ENCODE data around the gene BNC2. TPM values are rescaled to one million over a fixed set of nuclear protein-coding genes. Genes with fewer than 3 reads are reported as not detected.

BNC2 gene
- total RNA-seq, 4 donors from 2014 or later: 3.8 to 14.9 (median 8.2) TPM

DNA sequence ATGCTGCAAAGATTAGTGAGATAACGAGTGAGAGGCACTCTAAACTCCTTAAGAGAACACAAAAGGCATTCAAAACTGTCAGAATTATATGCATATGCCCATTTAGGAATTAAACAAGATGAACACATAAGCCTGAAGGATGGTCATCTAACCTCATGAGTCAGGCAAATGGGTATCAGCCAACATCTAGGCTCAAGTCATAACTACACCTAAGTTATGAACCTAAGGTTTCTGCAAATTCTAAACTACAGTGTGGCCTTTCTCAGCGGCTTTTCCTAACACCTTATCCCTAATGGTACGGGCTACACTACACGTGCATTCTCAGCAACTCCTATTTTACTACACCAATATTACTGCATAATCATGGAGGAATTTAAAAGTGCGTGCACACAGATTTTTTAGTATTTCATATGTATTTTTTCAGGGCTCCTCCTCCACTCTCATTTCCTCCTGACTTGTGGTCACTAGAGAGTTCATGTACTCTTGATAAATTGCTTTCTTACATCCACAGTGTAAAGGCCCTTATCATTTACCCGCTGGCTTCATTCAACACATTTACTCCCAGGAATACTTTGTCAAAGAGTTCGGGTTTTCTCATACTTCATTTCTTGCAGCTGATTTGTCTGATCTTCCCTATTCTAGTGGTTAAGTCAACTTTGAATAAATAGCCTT, 316.5 kb downstream of the BNC2 start:
- H3K27ac ChIP-seq: peak overlapping the region in 1 of 3 donors; percentile 5
- intact Hi-C loops (cut with DNase I): no loop called here
- no peaks in the 10 kb centered on the region for H3K27me3 ChIP-seq
- H3K36me3 ChIP-seq: no peaks in the 10 kb centered on the region
- TF ChIP-seq POLR2A (IDR thresholded peaks at IDR 0.05) (no peak), CTCF (IDR thresholded peaks at IDR 0.05) (no peak)
- H3K4me3 ChIP-seq (replicated peaks in 1 of 3): no peak overlapping the region
- DNase-seq: no peak
- no peaks in the 10 kb centered on the region for H3K9me3 ChIP-seq
- WGBS, 2 donors: 72 to 77% methylated on average over 7 of the region's 7 CpGs
- H3K4me1 ChIP-seq: peaks cover 13 to 24% of the 10 kb centered on the region in 2 donors

- Histone ChIP-seq H3K9me3 (no peaks in the 10 kb centered on the region), H3K4me1 (peaks cover 13 to 24% of the 10 kb centered on the region in 2 donors), H3K36me3 (no peaks in the 10 kb centered on the region), H3K27me3 (no peaks in the 10 kb centered on the region), H3K27ac (no peak overlapping the region), H3K4me3 (replicated peaks in 1 of 3) (no peak overlapping the region)
- intact Hi-C loops (cut with DNase I): no loop called here
- 65 to 72% methylated on average over 15 of the region's 15 CpGs for WGBS, 2 donors
- TF ChIP-seq POLR2A (IDR thresholded peaks at IDR 0.05) (no peak), CTCF (IDR thresholded peaks at IDR 0.05) (no peak)
- no peak for DNase-seq
These were observed 318.2 kb downstream of the BNC2 start for GRCh38 chr9:16552252-16552651.

GRCh38 chr9:16551692-16552091, 318.8 kb downstream of the BNC2 start:
- Histone ChIP-seq H3K4me1 (peaks cover 13 to 24% of the 10 kb centered on the region in 2 donors), H3K27me3 (no peaks in the 10 kb centered on the region), H3K9me3 (no peaks in the 10 kb centered on the region), H3K4me3 (replicated peaks in 1 of 3) (no peak overlapping the region), H3K36me3 (no peaks in the 10 kb centered on the region), H3K27ac (no peak overlapping the region)
- 35 to 40% methylated on average over 1 of the region's 1 CpG for WGBS, 2 donors
- no peak for TF ChIP-seq POLR2A (IDR thresholded peaks at IDR 0.05)
- TF ChIP-seq CTCF (IDR thresholded peaks at IDR 0.05): no peak
- intact Hi-C loops (cut with DNase I): no loop called here
- peak; percentile 26 to 42 for DNase-seq

- TF ChIP-seq POLR2A (IDR thresholded peaks at IDR 0.05) (no peak), CTCF (IDR thresholded peaks at IDR 0.05) (no peak)
- H3K4me1 ChIP-seq: no peaks in the 10 kb centered on the region
- WGBS, 2 donors: 88 to 91% methylated on average over 3 of the region's 3 CpGs
- intact Hi-C loops (cut with DNase I): no loop called here
- DNase-seq: no peak
- H3K4me3 ChIP-seq (replicated peaks in 1 of 3): no peak overlapping the region
- H3K27ac ChIP-seq: no peak overlapping the region
- H3K36me3 ChIP-seq: no peaks in the 10 kb centered on the region
- H3K9me3 ChIP-seq: no peaks in the 10 kb centered on the region
- H3K27me3 ChIP-seq: no peaks in the 10 kb centered on the region
These were observed 324.8 kb downstream of the BNC2 start for GRCh38 chr9:16545639-16546038.

GRCh38 chr9:16544842-16545241, 325.6 kb downstream of the BNC2 start:
- Histone ChIP-seq H3K27me3 (no peaks in the 10 kb centered on the region), H3K27ac (no peak overlapping the region), H3K4me3 (replicated peaks in 1 of 3) (no peak overlapping the region), H3K9me3 (no peaks in the 10 kb centered on the region), H3K4me1 (no peaks in the 10 kb centered on the region), H3K36me3 (no peaks in the 10 kb centered on the region)
- no peak for DNase-seq
- WGBS, 2 donors: 84 to 91% methylated on average over 1 of the region's 1 CpG
- TF ChIP-seq POLR2A (IDR thresholded peaks at IDR 0.05) (no peak), CTCF (IDR thresholded peaks at IDR 0.05) (no peak)
- intact Hi-C loops (cut with DNase I): no loop called here
